Measurements from ENCODE around the gene SENP2.
"Not testable (repeated sequence)": the region's sequence is repeated elsewhere in the genome, so short reads cannot be mapped to it uniquely, and the experiment has no call there.

DNA sequence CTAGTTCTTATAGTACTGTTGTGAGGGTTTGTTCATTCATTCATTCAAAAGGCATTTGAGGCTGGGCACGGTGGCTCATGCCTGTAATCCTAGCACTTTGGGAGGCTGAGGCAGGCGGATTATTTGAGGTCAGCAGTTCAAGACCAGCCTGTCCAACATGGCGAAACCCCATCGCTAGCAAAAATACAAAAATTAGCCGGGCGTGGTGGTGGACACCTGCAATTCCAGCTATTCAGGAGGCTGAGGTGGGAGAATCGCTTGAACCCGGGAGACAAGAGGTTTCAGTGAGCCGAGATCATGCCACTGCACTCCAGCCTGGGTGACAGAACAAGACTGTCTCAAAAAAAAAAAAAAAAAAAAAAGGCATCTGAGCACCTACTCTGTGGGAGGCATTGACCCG is 75.2 kb downstream of the SENP2 start:
- not testable (repeated sequence) for TF ChIP-seq CTCF, POLR2A (IDR thresholded peaks at IDR 0.05)

Data from breast epithelium (tissue), 3 donors.